Measurements from ENCODE around the gene OSTM1. TPM values are rescaled to one million over a fixed set of nuclear protein-coding genes. Genes with fewer than 3 reads are reported as not detected.

Gene OSTM1
- total RNA-seq, 1 donor from 2014 or later, result 34.4 TPM

GRCh38 chr6:108039681-108040080, 34.9 kb downstream of the OSTM1 start:
- H3K9me3 ChIP-seq, result no peaks in the 10 kb centered on the region
- peaks cover 0 to 32% of the 10 kb centered on the region in 2 donors for H3K36me3 ChIP-seq
- H3K27ac ChIP-seq, result no peak overlapping the region
- H3K27me3 ChIP-seq, result no peaks in the 10 kb centered on the region
- H3K4me1 ChIP-seq, result no peaks in the 10 kb centered on the region
- intact Hi-C loops (cut with DNase I), result no loop called here
- DNase-seq (ENCODE audit: extremely low spot score in 2 of 2), result no peak
- no peak overlapping the region for H3K4me3 ChIP-seq
- TF ChIP-seq POLR2A (IDR thresholded peaks at IDR 0.05) (no peak), POLR2AphosphoS5 (IDR thresholded peaks at IDR 0.05; ENCODE audit: insufficient read depth in 1 of 2, low read depth in 1 of 2) (no peak), CTCF (IDR thresholded peaks at IDR 0.05) (no peak)

- Histone ChIP-seq H3K4me1 (no peaks in the 10 kb centered on the region), H3K27me3 (no peaks in the 10 kb centered on the region), H3K9me3 (no peaks in the 10 kb centered on the region), H3K27ac (no peak overlapping the region), H3K36me3 (peaks cover 0 to 32% of the 10 kb centered on the region in 2 donors), H3K4me3 (no peak overlapping the region)
- TF ChIP-seq POLR2AphosphoS5 (IDR thresholded peaks at IDR 0.05; ENCODE audit: insufficient read depth in 1 of 2, low read depth in 1 of 2), result no peak
- TF ChIP-seq CTCF (IDR thresholded peaks at IDR 0.05), result no peak
- TF ChIP-seq POLR2A (IDR thresholded peaks at IDR 0.05), result no peak
- intact Hi-C loops (cut with DNase I), result no loop called here
- no peak for DNase-seq (ENCODE audit: extremely low spot score in 2 of 2)
Measured at GRCh38 chr6:108036884-108037283, 37.7 kb downstream of the OSTM1 start.

- Histone ChIP-seq H3K36me3 (peaks cover 0 to 3% of the 10 kb centered on the region in 2 donors), H3K27ac (no peak overlapping the region), H3K9me3 (no peaks in the 10 kb centered on the region), H3K27me3 (no peaks in the 10 kb centered on the region), H3K4me1 (no peaks in the 10 kb centered on the region), H3K4me3 (no peak overlapping the region)
- TF ChIP-seq CTCF (IDR thresholded peaks at IDR 0.05) (no peak), POLR2A (IDR thresholded peaks at IDR 0.05) (no peak), POLR2AphosphoS5 (IDR thresholded peaks at IDR 0.05; ENCODE audit: insufficient read depth in 1 of 2, low read depth in 1 of 2) (no peak)
- no peak for DNase-seq (ENCODE audit: extremely low spot score in 2 of 2)
- intact Hi-C loops (cut with DNase I), result no loop called here
Measured at GRCh38 chr6:108031968-108032367, 42.6 kb downstream of the OSTM1 start.

- Histone ChIP-seq H3K4me3 (no peak overlapping the region), H3K36me3 (no peaks in the 10 kb centered on the region), H3K9me3 (no peaks in the 10 kb centered on the region), H3K4me1 (no peaks in the 10 kb centered on the region), H3K27ac (no peak overlapping the region), H3K27me3 (no peaks in the 10 kb centered on the region)
- no peak for DNase-seq (ENCODE audit: extremely low spot score in 2 of 2)
- intact Hi-C loops (cut with DNase I), result no loop called here
- no peak for TF ChIP-seq POLR2A (IDR thresholded peaks at IDR 0.05)
- TF ChIP-seq CTCF (IDR thresholded peaks at IDR 0.05), result no peak
Measured at GRCh38 chr6:108030211-108030610, 44.3 kb downstream of the OSTM1 start.

- TF ChIP-seq CTCF (IDR thresholded peaks at IDR 0.05) (no peak), POLR2A (IDR thresholded peaks at IDR 0.05) (no peak), POLR2AphosphoS5 (IDR thresholded peaks at IDR 0.05; ENCODE audit: insufficient read depth in 1 of 2, low read depth in 1 of 2) (no peak)
- no peaks in the 10 kb centered on the region for H3K36me3 ChIP-seq
- H3K4me3 ChIP-seq, result no peak overlapping the region
- H3K4me1 ChIP-seq, result no peaks in the 10 kb centered on the region
- DNase-seq (ENCODE audit: extremely low spot score in 2 of 2), result no peak
- intact Hi-C loops (cut with DNase I), result no loop called here
- no peaks in the 10 kb centered on the region for H3K9me3 ChIP-seq
- no peaks in the 10 kb centered on the region for H3K27me3 ChIP-seq
- no peak overlapping the region for H3K27ac ChIP-seq
Measured at GRCh38 chr6:108029226-108029921, 45.2 kb downstream of the OSTM1 start.
